Central memory CD8-positive, alpha-beta T cell (primary cell): Measurements from ENCODE around the gene GNB1.
"Not testable (repeated sequence)": the region's sequence is repeated elsewhere in the genome, so short reads cannot be mapped to it uniquely, and the experiment has no call there.

Experiments used
- ATAC-seq: fragments of 150-1000 bp; cut with Tn5 transposase; replicated peaks from 2 replicates; pipeline ENCODE4 v1.10.0; 2022; ENCODE audit warnings: mild to moderate bottlenecking, moderate FRiP score, moderate number of reproducible peaks; ENCODE audit not compliant: poor library complexity, severe bottlenecking; ENCODE audit errors: extremely low read depth
- DNase-seq, 2 donors: peaks; one replicate each; pipeline ENCODE4 v3.0.0; 2021; ENCODE audit warnings: low spot score in 2 of 2
- H3K27ac Mint-ChIP-seq: one replicate; pipeline ENCODE4 v1.8.0; 2022; ENCODE audit warnings: low read depth, mild to moderate bottlenecking, moderate library complexity, mixed read lengths
- H3K27me3 Mint-ChIP-seq: one replicate; pipeline ENCODE4 v1.8.0; 2022; ENCODE audit warnings: mixed read lengths
- H3K36me3 Mint-ChIP-seq: one replicate; pipeline ENCODE4 v1.8.0; 2022; ENCODE audit warnings: mild to moderate bottlenecking, moderate library complexity, mixed read lengths; ENCODE audit not compliant: insufficient read depth
- H3K4me1 Mint-ChIP-seq: one replicate; pipeline ENCODE4 v1.8.0; 2022; ENCODE audit warnings: mixed read lengths
- H3K4me3 Mint-ChIP-seq: one replicate; pipeline ENCODE4 v1.8.0; 2022; ENCODE audit warnings: mild to moderate bottlenecking, moderate library complexity, mixed read lengths
- H3K9me3 Mint-ChIP-seq: one replicate; pipeline ENCODE4 v1.8.0; 2022; ENCODE audit warnings: mixed read lengths

GNB1 gene

DNA sequence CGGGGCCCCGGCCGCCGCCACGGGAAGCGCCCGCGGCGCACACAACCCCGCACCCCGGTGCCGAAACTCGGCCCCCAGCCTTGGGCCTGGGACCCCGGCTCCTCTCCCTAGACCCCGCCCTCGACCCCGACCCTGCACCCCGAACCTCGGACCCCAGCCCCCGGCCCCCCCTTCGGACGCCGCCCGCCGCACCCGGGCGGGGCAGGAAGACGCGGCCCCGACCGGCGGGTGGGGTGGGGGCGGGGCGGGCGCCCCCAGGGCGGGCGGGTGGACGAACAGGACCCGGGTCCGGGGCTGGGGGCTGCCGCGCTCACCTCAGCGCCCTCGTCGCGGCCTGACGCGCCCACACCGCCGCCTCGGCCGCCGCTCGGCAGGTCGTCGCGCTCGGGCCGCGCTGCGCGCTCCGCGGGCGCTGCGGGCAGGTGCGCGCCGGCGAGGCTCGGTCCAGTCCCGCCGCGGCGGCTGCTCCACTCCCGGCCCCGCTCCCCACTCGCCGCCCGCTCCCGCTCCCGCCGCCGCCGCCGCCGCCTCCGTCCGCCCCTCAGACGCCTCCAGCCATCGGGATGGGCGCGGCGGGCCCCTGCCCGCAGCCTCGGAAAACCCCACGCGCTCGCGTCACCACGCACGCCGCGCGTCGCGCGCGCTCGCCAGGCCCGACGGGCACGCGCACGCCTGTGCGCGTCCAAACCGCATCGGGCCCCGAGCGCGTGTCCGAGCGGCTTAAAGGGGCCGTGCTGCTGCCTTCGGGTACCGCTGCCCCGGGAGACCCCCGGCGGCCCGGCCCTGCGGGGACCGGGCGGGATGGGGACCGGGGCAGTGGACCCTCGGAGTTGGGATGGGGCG is at the start of gene GNB1:
Gene GNB1 (minus strand): TSS at position 582 of the 843 bp plus-strand sequence. CDS start 65,634 bp downstream, outside the sequence.
- ATAC-seq: peak; percentile 73

DNA sequence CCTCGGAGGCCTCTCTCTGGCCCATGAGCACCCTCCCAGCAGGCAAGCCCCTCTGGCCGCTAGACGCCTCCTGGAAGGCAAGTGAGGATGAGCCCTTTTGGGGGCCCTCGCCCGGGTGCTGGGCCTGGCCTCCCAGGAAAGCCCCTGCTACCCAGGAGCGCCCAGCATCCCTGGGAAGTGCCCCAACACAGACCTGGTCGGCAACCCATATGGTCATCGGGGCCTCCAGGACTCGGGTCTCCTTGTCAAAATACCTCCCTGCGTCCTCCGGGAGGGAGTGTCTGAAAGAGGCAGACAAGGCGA is 49.2 kb upstream of the GNB1 start:
- Mint-ChIP-seq H3K27ac (no peak overlapping the region), H3K4me1 (peaks cover 6% of the 10 kb centered on the region), H3K27me3 (no peaks in the 10 kb centered on the region), H3K9me3 (no peaks in the 10 kb centered on the region), H3K4me3 (no peak overlapping the region), H3K36me3 (no peaks in the 10 kb centered on the region)
- DNase-seq: no peak
- ATAC-seq: no peak

More for the DNA sequence above, at the start of gene GNB1:
- H3K4me3 Mint-ChIP-seq: peak within 1 kb of the TSS; percentile 98
- H3K9me3 Mint-ChIP-seq: no peaks in the 10 kb centered on the region
- peak; percentile 77 to 87 for DNase-seq
- peak within 1 kb of the TSS; percentile 98 for H3K27ac Mint-ChIP-seq
- H3K27me3 Mint-ChIP-seq: peaks cover 12% of the 10 kb centered on the region
- H3K4me1 Mint-ChIP-seq: peaks cover 62% of the 10 kb centered on the region
- peaks cover 18% of the 10 kb centered on the region for H3K36me3 Mint-ChIP-seq

DNA sequence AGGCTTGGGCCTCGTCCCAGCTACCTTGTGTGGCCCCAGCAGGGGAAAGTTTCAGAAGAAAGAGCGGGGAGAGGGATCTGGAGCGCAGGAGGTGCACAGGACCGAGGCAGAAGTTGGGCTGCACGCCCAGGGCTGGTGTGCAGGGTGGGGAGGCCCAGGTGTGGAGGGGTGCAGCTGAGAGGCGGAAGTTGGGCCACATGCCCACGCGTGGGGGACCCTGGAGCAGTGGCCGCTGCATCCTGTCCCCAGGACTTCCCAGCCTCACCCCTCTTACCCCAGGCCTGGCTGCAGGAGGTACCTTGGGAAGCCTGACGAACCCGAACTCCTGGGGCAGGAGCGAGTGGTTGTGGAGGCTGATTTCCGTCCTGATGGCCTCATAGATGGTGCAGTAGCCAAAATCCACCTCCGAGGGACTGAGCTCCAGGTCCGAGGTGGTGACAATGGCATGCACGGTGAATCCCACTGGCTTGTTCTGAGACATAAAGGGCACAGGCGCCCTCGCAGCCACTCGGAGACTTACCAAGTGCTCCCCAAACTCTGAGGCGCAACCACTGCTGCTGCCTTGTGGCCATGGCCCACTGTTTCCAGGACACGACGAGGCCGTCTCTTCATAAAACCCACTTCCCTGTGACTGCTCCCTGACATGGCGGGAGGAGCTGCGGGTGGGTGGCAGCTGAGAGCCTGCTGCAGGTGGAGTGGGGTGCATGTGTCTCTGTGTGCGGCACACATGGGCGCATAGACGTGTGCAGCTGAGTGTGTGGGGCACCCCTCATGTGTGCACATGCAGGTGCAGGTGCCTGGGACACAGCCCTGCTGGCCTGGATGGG is 48.6 kb upstream of the GNB1 start:
- DNase-seq: no peak
- Mint-ChIP-seq H3K27me3 (no peaks in the 10 kb centered on the region), H3K4me3 (no peak overlapping the region), H3K36me3 (no peaks in the 10 kb centered on the region), H3K9me3 (no peaks in the 10 kb centered on the region), H3K4me1 (peaks cover 6% of the 10 kb centered on the region), H3K27ac (no peak overlapping the region)
- ATAC-seq: no peak

DNA sequence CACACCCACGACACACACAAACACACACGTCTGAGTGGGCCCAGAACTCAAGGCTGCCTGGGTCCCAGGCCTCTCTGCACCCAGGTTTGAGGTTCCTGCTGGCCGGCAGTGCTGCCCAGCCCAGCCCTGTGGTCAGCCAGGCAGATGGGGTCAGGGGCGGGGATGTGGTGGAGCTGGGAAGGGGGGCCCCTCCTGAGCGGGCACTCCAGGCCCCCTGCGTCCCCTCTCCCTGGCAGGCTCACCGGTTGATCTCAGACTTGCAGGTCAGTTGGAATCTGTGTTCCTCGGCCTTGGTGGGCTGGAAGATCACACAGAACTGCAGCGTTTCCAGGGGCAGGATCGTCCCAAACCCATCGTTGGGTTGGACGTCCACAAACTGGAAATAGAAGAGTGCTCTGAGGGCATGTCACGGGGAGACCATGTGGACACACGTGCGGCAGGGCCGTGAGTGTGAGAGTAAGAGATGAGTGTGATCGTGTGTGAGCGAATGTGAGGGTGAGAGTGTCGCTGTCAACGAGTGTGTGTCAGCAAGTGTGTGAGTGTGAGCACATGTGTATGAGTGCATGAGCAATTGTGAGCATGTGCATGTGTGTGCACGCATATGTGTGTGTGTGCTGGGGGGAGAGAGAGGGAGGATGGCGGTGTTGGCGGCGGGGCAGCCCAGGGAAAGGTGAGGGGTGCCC is 47.9 kb upstream of the GNB1 start:
- Mint-ChIP-seq H3K36me3 (no peaks in the 10 kb centered on the region), H3K9me3 (no peaks in the 10 kb centered on the region), H3K4me3 (no peak overlapping the region), H3K4me1 (peaks cover 1% of the 10 kb centered on the region), H3K27ac (no peak overlapping the region), H3K27me3 (no peaks in the 10 kb centered on the region)
- DNase-seq (no peak), ATAC-seq (no peak)

DNA sequence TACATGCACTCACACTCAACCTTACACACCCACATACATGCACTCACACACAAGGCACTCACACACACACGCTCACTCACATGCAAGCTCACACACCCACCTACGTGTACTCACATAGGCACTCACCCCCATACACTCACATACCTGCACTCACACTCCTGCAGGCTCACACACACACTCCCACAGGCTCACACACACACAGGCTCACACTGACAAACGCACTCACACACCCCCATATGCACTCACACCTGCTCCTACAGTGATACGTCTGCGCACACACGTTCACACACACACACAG is 47.3 kb upstream of the GNB1 start:
- no peak overlapping the region for H3K27ac Mint-ChIP-seq
- no peaks in the 10 kb centered on the region for H3K36me3 Mint-ChIP-seq
- H3K27me3 Mint-ChIP-seq: no peaks in the 10 kb centered on the region
- ATAC-seq: no peak
- H3K4me3 Mint-ChIP-seq: no peak overlapping the region
- no peaks in the 10 kb centered on the region for H3K9me3 Mint-ChIP-seq
- no peak for DNase-seq
- no peaks in the 10 kb centered on the region for H3K4me1 Mint-ChIP-seq

DNA sequence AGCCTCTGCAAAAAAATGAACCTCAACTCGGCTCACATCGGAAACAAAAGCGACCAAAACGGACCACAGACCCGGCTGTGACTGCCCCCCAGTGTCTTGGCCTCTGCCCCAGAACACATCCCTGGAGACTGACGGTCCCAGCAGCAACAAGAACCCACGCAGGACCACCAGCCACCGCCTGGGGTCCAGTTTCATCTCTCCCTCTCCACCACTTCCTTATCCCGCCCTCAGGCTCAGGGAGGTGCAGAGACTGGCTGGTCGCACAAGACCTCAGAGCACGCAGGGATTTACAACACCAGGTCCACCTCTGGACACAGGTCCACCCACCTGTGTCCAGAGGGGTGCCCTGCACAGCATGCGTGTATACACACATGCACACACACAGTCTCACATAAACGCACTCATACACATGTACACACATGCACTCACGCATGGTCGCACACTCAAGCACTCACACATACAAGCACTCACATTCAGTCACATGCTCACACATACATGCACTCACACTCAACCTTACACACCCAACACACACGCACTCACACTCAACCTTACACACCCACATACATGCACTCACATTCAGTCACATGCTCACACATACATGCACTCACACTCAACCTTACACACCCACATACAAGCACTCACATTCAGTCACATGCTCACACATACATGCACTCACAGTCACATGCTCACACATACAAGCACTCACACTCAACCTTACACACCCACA is 46.8 kb upstream of the GNB1 start:
- DNase-seq (no peak), ATAC-seq (no peak)
- Mint-ChIP-seq H3K4me3 (no peak overlapping the region), H3K4me1 (no peaks in the 10 kb centered on the region), H3K27ac (no peak overlapping the region), H3K27me3 (no peaks in the 10 kb centered on the region), H3K36me3 (no peaks in the 10 kb centered on the region), H3K9me3 (no peaks in the 10 kb centered on the region)

DNA sequence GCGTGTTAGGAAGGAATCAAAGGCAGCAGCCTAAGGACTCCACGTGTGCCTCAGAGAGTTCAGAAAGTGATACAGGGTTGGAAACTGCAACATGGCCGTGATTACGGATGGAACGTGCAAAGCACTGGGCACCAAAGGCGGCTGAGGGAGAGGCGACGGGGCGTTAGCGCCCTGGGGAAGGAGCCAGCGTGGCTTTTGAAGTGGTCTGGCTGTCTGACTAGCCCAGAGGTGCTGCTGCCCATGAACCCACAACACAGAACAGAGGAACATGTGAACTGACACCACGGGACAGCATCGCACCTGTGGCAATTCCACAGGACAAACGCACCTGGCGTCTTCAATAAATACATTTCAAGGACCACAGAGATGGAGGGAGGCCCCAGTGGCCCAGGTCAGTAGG is 46.2 kb upstream of the GNB1 start:
- DNase-seq (no peak), ATAC-seq (no peak)
- H3K4me3 Mint-ChIP-seq: no peak overlapping the region
- no peaks in the 10 kb centered on the region for H3K27me3 Mint-ChIP-seq
- H3K9me3 Mint-ChIP-seq: no peaks in the 10 kb centered on the region
- no peak overlapping the region for H3K27ac Mint-ChIP-seq
- no peaks in the 10 kb centered on the region for H3K36me3 Mint-ChIP-seq
- no peaks in the 10 kb centered on the region for H3K4me1 Mint-ChIP-seq

DNA sequence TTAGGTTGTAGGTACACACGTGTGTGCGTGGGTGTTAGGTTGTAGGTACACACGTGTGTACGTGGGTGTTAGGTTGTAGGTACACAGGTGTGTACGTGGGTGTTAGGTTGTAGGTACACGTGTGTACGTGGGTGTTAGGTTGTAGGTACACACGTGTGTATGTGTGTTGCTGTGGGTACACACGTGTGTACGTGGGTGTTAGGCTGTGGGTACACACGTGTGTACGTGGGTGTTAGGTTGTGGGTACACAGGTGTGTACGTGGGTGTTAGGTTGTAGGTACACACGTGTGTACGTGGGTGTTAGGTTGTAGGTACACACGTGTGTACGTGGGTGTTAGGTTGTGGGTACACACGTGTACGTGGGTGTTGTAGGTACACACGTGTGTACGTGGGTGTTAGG is 44.0 kb upstream of the GNB1 start:
- not testable (repeated sequence) for DNase-seq, H3K36me3 Mint-ChIP-seq, H3K4me3 Mint-ChIP-seq, H3K27ac Mint-ChIP-seq, H3K27me3 Mint-ChIP-seq, H3K4me1 Mint-ChIP-seq, H3K9me3 Mint-ChIP-seq, ATAC-seq

DNA sequence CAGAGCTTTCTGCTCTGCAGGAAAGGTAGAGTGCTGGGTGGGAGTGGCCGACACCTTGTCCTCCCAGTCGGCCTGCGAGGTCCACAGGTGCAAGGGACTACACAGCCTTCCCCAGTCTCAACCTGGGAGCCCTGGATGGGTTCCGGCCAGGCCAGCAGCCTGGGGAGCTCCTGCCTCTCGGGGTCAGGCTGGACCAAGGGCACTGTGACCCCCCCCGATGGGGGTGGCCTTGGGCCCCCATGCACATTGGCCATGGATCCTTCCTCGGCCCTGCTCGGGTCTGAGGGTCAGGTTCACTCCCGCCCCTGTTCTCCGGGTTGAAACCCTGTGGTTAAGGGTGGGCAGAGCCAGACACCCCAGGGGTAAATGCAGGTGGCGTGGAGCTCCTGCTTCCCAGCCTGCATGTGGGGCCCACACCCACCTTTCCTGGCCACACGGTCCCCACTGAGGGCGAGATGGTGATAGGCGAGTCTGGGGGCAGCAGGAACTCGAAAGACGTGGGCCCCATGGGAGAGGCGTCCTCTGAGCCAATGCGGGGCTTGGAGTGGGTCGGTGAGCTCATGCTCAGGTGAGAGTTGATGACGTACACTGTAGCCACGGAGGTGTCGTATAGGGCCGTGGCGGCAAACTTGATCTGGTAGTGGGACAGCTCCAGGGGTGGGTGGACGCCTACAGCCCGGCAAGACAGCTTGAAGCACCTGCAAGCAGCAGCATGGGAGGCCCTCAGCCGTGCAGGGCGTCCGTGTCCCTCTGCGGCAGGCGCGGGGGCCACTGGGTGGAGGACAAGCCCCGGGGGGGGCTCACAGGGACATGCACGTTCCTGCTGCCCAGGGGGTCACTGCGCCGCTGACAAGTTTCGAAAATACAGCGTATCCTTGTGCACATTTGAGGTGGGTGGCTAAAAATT is 39.0 kb upstream of the GNB1 start:
- no peaks in the 10 kb centered on the region for H3K27me3 Mint-ChIP-seq
- no peaks in the 10 kb centered on the region for H3K36me3 Mint-ChIP-seq
- DNase-seq: no peak
- no peak overlapping the region for H3K27ac Mint-ChIP-seq
- H3K9me3 Mint-ChIP-seq: no peaks in the 10 kb centered on the region
- H3K4me3 Mint-ChIP-seq: no peak overlapping the region
- H3K4me1 Mint-ChIP-seq: no peaks in the 10 kb centered on the region
- no peak for ATAC-seq

DNA sequence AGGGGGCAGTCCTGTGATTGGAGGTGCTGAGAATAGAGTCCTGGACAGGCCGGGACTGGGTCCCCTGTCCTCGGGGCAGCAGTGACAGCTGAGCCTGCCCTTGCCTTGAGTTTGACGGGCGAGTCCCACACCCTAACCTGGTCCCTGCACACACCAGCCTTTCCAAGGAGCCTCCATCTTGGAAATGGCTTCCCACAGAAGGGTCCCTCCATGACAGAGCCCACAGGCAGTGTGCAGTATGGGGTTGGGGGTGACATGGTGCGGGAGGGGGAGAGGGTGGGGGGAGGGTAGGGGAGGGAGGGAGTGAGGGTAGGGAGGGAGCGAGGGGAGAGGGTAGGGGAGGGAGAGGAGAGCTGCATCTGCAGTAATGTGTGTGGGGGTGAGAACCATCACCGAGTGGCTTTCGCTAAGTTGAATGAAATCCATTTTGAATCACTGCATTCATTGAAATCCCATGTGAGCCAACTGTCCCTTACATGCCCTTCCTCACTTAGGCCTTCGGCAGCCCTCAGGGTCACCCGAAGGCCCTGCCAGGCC is 38.3 kb upstream of the GNB1 start:
- Mint-ChIP-seq H3K4me3 (no peak overlapping the region), H3K4me1 (no peaks in the 10 kb centered on the region), H3K27me3 (no peaks in the 10 kb centered on the region), H3K27ac (no peak overlapping the region), H3K9me3 (no peaks in the 10 kb centered on the region), H3K36me3 (no peaks in the 10 kb centered on the region)
- DNase-seq (no peak), ATAC-seq (no peak)

DNA sequence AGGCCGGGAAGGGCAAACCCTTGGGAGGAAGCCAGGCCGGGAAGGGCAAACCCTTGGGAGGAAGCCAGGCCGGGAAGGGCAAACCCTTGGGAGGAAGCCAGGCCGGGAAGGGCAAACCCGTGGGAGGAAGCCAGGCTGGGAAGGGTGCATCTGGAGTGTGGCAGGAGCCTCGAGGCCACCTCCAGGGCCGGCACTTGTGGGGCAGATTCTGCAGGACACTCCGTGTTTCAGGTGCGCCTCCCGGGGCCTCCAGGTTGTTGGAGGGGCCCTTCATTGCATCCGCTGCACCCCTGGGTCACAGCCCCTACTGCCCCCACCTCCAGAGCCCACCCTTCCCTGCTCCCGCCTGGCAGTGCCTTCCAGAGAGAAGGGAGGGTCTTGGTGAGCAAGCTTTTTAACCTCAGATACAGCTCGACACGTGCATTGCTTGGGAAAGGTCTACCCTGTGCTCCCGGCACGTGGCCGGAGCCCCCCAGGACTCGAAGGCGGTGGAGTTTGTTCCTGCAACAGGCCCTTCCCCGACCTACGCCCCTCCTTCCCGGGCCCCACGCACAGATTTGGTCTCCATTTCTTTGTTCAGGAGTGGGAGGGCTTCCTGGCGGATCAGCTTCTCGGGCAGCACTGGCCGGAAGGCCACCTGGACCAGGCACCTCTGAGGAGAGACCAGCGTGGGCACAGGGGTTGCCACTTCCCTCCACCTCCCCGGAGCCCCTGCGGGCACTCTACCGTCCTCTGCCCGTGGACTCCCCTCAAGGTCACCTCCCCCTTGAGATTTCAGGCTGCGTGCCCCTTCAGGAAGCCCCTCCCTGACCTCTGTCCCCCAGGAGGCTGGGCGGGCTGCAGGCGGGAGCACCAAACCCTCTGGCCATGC is 37.6 kb upstream of the GNB1 start:
- ATAC-seq (no peak), DNase-seq (no peak)
- no peaks in the 10 kb centered on the region for H3K4me1 Mint-ChIP-seq
- H3K27ac Mint-ChIP-seq: no peak overlapping the region
- H3K9me3 Mint-ChIP-seq: no peaks in the 10 kb centered on the region
- no peak overlapping the region for H3K4me3 Mint-ChIP-seq
- H3K27me3 Mint-ChIP-seq: no peaks in the 10 kb centered on the region
- no peaks in the 10 kb centered on the region for H3K36me3 Mint-ChIP-seq
